GM18520 (cell line): Measurements from ENCODE around the gene NPIPA1.
"Not testable (repeated sequence)": the region's sequence is repeated elsewhere in the genome, so short reads cannot be mapped to it uniquely, and the experiment has no call there.

Source experiments
- ATAC-seq: cut with Tn5 transposase; IDR thresholded peaks from one replicate; pipeline ENCODE4 v1.9.1; 2021; ENCODE audit not compliant: unreplicated experiment

NPIPA1 gene

DNA sequence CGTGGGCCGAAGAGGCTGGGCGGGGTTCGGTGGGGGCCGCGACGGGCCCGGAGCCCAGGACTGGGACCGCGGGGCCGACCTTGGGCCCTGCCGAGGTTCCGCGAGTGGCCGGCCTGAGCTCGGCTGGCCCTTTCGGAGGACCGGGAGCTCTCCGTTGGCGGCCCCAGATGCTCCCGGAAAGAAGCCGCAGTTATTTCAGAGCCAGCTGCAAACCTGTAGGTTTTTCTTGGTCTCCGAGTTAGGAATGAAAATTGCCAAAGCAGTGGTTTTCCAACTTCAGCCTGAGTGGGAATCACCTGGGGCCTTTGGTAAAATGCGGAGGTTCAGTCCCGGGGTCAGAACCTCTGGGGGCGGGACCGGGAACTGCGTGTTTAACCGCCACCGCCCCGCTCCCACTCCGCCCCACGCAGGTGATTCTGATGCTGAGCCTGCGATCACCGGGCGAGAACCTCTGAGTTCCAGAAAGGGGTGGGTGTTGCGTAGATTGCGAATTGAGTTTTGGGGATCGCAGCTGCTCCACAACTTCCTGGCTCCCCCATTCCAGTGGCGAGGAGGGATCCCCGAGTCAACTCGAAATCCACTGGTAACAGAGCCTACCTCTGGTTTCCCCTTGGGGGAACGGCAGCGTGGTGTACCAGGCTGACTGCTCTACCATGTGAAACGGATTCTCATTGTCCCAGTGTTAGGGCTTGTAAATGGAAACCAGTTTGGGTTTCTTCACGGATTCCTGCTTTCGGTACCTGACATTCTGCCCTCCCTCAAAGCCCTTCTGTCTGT is 38.4 kb downstream of the NPIPA1 start:
- not testable (repeated sequence) for ATAC-seq

DNA sequence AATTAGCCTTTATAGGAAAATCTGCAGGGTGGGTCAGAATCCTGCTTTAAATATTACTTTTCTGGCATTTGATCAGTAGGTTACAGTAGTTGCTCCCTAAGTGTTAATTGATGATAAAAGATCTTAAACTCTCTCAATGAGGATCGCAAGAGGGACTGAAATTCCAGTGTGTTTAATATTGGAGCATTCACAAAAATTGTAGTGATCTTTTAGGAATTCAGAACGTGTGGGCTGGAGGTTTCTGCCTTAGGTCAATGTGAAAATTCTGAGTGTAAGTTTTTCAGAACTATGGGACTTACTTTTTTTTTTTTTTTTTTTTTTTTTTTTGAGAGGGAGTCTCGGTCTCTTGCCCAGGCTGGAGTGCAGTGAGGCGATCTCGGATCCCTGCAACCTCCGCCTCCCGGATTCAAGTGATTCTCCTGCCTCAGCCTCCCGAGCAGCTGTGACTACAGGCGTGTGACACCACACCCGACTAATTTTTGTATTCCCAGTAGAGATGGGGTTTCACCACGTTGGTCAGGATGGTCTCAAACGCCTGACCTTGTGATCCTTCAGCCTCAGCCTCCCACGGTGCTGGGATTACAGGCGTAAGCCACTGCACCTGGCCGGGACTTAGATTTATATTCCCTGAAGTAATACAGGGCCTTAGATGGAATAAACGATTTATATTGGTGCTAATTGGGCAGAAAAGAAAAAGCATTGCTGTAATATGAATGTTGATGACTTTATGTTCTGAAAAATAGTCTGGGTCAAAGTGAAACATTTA is 39.9 kb downstream of the NPIPA1 start:
- ATAC-seq: not testable (repeated sequence)

DNA sequence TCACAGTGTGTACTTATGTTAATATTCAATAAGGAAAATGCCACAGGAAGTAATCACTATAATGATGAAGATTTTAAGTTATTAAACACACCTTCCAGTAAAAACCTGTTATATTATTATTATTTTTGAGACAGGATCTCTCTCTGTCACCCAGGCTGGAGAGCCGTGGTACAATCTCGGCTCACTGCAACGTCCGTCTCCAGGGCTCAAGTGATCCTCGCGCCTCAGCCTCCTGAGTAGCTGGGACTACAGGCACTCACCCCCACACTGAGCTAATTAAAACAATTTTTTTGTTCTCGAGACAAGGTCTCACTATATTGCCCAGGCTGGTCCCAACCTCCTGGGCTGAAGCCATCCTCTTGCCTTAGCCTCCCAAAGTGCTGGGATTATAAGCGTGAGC is 41.0 kb downstream of the NPIPA1 start:
- not testable (repeated sequence) for ATAC-seq

DNA sequence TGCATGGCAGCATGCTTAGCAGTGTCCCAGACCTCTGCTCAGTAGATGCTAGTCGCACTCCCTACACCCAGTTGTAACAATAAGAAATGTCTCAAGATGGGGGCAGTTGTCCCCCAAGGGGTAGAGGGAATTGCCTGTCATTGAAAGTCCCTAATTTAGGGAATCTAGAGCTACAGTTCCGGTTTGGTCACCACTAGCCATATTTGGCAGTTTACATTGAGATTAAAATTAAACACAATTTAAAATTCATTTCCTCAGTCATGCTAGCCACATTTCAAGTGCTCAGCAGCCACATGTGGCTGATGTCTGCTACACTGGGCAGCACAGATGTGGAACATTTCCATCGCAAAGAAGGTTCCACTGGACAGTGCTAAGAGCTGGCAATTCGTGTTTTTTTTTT is 41.7 kb downstream of the NPIPA1 start:
- not testable (repeated sequence) for ATAC-seq

DNA sequence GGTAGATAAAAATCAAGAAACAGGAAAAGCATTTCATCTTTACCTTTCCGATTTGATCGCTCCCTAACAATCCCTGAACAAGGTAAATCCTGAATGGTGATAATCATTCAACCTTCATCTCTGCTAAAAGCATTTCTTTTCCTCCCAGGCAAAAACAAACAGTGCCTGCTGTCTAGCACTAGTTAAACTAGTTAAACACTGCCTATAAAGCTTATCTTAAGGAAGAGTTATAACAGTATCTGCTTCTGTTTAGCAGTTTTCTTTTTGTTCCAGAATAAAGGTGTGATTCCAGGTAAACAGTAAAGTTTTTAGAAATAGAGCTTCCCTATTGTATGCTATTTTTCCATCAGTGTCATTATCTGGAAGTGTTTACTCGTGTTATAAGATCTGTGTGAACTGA is 44.0 kb downstream of the NPIPA1 start:
- ATAC-seq: not testable (repeated sequence)

DNA sequence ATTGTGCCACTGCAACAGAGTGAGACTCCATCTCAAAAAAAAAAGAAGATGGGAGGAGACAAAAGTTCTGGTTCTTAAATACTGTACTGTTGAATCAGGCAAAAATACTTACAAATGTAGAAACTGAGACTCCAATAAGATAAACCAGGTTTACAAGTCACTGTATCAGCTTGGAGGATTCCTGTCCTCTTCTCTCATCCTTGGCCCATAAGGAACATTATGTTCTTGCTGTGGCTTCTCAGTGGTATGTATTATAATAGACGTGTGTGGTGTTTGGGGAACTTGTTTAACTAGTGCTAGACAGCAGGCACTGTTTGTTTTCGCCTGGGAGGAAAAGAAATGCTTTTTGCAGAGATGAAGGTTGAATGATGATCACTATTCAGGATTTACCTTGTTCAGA is 45.3 kb downstream of the NPIPA1 start:
- ATAC-seq: not testable (repeated sequence)

DNA sequence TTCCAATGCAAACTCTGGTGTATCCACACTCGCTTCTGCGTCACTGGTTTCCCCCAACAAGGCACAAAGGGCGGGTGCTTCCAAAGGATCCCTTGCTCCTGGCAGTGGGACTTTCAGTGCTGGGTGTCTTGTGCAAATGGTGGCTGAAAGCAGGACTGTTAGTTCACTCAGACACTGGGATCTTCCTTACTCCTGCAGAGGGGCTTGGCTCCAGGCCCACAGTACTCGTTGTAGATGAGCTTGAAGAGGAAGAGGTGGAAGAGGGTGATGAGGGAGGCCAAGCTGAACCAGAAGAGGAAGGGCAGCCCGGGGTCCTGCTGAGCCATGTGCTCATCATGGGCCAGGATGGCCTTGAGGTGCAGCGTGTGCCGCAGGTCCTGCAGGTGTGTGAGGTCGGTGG is 50.8 kb downstream of the NPIPA1 start:
- not testable (repeated sequence) for ATAC-seq

DNA sequence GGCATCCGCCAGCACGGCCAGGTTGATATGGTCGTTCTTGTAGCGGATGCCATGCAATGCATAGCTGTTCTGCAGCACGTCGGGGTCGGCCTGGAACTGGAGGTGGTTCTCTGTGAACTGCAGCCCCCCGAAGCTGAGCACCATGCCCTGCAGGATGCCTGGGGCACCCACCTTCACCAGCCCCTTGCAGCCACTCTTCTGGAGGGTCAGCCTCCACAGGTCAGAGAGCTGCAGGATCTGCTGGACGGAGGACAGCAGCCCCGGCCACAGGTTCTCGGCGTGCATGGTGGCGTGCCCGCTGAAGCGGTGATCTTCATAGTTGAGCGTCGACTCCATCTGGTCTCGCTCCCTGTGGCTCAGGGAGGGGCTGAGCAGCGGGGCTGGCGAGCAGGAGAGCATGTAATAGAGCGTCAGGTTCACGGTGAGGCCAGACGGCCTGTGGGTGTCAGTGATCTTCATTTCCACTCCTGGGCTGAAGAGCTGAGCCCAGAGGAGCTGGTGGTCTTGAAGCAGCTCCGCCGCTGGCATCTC is 51.5 kb downstream of the NPIPA1 start:
- ATAC-seq: not testable (repeated sequence)

DNA sequence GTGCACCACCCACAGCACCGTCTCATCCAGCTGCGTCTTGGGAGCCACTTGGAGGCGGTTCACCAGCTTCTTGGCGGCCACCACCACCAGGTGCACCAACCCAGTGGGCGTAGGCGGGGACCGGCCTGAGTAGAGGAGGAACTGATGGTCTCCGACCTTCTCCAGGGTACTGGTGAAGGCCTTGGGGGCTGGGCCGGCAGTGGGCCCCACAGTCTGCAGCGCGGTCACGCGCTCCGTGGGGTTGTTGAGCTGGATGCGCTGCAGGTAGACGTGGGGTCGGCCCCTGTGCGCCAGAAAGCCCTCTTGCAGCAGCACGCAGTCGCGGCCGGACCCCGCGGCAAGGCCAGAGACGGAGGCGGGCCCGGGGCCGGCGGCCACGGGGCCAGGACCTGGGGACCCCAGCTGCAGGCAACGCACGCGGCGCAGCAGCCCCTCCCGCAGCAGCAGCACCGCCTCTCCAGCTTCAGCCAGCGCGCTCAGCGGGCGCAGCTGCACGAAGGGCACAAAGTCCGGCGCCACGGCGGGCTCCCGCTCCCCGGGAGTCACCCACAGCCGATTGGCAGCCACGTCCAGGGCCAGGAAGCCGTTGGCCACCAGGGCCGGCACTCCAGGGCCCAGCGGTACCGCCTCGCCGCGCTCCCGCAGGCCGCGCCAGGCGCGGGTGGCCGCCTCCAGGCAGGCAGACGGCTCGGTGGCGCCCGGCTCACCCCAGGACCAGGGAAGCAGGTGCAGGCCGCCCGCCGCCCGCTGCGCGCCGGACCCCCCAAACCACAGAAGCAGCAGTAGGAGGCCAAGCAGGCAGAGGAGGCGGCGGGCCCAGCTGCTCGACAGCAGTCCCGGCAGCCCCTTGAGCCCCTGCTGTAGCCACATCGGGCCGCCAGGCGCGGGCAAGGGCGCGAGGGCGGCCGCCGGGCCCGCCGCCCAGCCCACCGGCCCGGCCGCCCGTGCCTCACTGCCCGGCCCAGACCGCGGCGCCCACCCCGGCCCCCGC is 52.3 kb downstream of the NPIPA1 start:
- not testable (repeated sequence) for ATAC-seq

DNA sequence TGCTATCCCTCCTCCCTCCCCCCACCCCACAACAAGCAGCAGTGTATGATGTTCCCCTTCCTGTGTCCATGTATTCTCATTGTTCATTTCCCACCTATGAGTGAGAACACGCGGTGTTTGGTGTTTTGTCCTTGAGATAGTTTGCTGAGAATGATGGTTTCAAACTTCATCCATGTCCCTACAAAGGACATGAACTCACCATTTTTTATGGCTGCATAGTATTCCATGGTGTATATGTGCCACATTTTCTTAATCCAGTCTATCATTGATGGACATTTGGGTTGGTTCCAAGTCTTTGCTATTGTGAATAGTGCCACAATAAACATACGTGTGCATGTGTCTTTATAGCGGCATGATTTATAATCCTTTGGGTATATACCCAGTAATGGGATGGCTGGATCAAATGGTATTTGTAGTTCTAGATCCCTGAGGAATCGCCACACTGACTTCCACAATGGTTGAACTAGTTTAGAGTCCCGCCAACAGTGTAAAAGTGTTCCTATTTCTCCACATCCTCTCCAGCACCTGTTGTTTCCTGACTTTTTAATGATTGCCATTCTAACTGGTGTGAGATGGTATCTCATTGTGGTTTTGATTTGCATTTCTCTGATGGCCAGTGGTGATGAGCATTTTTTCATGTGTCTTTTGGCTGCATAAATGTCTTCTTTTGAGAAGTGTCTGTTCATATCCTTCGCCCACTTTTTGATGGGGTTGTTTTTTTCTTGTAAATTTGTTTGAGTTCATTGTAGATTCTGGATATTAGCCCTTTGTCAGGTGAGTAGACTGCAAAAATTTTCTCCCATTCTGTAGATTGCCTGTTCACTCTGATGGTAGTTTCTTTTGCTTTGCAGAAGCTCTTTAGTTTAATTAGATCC is 56.3 kb downstream of the NPIPA1 start:
- not testable (repeated sequence) for ATAC-seq

DNA sequence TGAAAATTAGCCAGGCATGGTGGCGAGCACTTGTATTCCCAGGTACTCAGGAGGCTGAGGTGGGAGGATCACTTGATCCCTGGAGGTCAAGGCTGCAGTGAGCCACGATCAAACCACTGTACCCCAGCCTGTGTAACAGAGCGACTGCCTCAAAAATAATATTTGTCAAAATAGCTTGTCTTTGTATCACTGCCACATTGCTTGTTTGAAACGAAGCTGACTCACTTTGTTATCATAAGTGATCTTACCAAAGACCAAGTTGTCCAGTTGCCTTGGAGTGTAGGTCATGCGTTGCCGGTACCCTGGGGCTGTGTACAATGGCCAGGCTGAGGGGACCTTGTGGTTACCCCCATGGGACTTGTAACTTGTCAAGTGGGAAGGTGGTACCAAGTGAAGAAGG is 59.5 kb downstream of the NPIPA1 start:
- not testable (repeated sequence) for ATAC-seq

DNA sequence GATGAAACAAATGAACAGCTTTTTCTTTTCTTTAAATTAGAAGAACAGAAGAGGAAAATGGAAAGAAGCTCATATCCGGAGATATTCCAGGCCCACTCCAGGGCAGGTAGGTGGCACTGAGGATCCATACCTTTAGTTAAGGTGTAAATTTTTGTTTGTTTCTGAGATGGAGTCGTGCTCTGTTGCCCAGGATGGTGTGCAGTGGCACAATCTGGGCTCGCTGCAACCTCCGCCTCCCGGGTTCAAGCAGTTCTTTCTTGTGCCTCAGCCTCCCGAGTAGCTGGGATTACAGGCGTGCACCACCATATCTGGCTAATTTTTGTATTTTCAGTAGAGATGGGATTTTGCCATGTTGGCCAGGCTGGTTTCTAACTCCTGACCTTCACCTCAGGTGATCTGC is 61.1 kb downstream of the NPIPA1 start:
- not testable (repeated sequence) for ATAC-seq

DNA sequence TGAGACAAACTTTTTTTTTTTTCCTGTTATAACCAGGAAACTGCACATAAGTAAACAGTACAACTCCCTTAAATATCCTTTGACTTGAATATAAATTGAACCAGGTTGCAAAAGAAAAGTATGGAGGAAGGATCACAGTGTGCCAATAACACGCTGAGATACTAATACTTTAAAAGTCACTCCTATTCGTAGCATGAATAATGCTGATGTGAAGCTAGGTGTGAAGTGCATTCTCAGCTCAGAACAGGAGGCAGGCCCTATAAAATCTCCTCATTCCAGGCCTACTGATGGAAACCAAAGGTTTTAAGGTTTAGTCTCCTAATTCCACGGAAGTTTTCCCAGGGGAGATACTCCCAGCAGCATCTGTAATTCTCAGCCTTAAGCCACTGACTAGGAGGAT is 62.6 kb downstream of the NPIPA1 start:
- ATAC-seq: not testable (repeated sequence)
